ENCODE measurements around the gene LAMA1.

GRCh38 chr18:7038330-7038851 lies 79.2 kb downstream of the LAMA1 start:
- TF ChIP-seq GATA2 (IDR thresholded peaks at IDR 0.05; ENCODE audit: low read depth, low read length) (no peak), GATA3 (IDR thresholded peaks at IDR 0.05; ENCODE audit: low read depth, low read length) (no peak)

All from SH-SY5Y (cell line).